Smooth muscle cell (in vitro differentiated cells): ENCODE data around the gene ZNF600. TPM values are rescaled to one million over a fixed set of nuclear protein-coding genes. Genes with fewer than 3 reads are reported as not detected.
"Not testable (repeated sequence)": the region's sequence is repeated elsewhere in the genome, so short reads cannot be mapped to it uniquely, and the experiment has no call there.

Experiments
- DNase-seq: peaks from one replicate; lab custom pipeline; 2025; ENCODE audit not compliant: unreplicated experiment; lab: John Stamatoyannopoulos, UW
- H2AFZ ChIP-seq: fragments of 200-600 bp; sonication (generic); 2 replicates; pipeline ENCODE4 v1.6.0; 2016; ENCODE audit warnings: antibody characterized with exemption, low read depth, mild to moderate bottlenecking
- H3F3A ChIP-seq: fragments of 200-600 bp; sonication (generic); 2 replicates; pipeline ENCODE4 v1.6.0; 2017; ENCODE audit warnings: antibody characterized with exemption, low read depth
- H3K27ac ChIP-seq: fragments of 200-600 bp; sonication (generic); 2 replicates; pipeline ENCODE4 v1.5.1; 2016; ENCODE audit warnings: low read depth, mild to moderate bottlenecking
- H3K27me3 ChIP-seq: fragments of 200-600 bp; sonication (generic); 2 replicates; pipeline ENCODE4 v1.6.1; 2016; ENCODE audit warnings: low read depth, mild to moderate bottlenecking
- H3K36me3 ChIP-seq: fragments of 200-600 bp; sonication (generic); 2 replicates; pipeline ENCODE4 v1.5.1; 2016; ENCODE audit warnings: low read depth
- H3K4me1 ChIP-seq: fragments of 200-600 bp; sonication (generic); 2 replicates; pipeline ENCODE4 v1.5.1; 2016; ENCODE audit warnings: low read depth
- H3K4me2 ChIP-seq: fragments of 200-600 bp; sonication (generic); 2 replicates; pipeline ENCODE4 v1.6.0; 2016; ENCODE audit warnings: mild to moderate bottlenecking
- H3K4me3 ChIP-seq: fragments of 200-600 bp; sonication (generic); 2 replicates; pipeline ENCODE4 v1.5.1; 2016; ENCODE audit warnings: mild to moderate bottlenecking
- H3K79me2 ChIP-seq: fragments of 200-600 bp; sonication (generic); 2 replicates; pipeline ENCODE4 v1.6.0; 2016; ENCODE audit warnings: low read depth, mild to moderate bottlenecking
- H3K9ac ChIP-seq: fragments of 200-600 bp; sonication (generic); 2 replicates; pipeline ENCODE4 v1.6.0; 2016; ENCODE audit warnings: low read depth
- H3K9me3 ChIP-seq: fragments of 200-600 bp; sonication (generic); replicated peaks from 2 replicates; pipeline ENCODE4 v1.5.1; 2016; ENCODE audit warnings: low read depth
- H4K20me1 ChIP-seq: fragments of 200-600 bp; sonication (generic); 2 replicates; pipeline ENCODE4 v1.6.0; 2016; ENCODE audit warnings: low read depth
- WGBS: methylation state at CpG from one replicate; pipeline ENCODE4 v1.1.7; 2016; ENCODE audit warnings: low lambda C conversion rate; 5-methylcytosine and 5-hydroxymethylcytosine counted together
- polyA plus RNA-seq: library from polyadenylated mRNA; unstranded; fragments of >200 nt; fragmentation: Nextera tagmentation; extraction: Ambion mirVana; gene quantifications from 2 replicates; pipeline ENCODE4 v1.2.1, GENCODE V29; 2016
- total RNA-seq: library from RNA; depleted of rRNA; stranded (reverse); fragments of >200 nt; gene quantifications from 2 replicates; pipeline ENCODE4 v1.2.3, GENCODE V29; 2014
- TF ChIP-seq, protein P1 (sequence below): fragments of 200-600 bp; sonication (generic); IDR thresholded peaks from 2 replicates; pipeline ENCODE4 v1.5.1; 2017; ENCODE audit warnings: borderline replicate concordance, mild to moderate bottlenecking, antibody characterized with exemption; ENCODE audit not compliant: insufficient read depth, poor library complexity, severe bottlenecking

Gene ZNF600
- total and polyA plus RNA-seq, 2 experiments from 2014 or later = 3.6 to 14.8 TPM

DNA sequence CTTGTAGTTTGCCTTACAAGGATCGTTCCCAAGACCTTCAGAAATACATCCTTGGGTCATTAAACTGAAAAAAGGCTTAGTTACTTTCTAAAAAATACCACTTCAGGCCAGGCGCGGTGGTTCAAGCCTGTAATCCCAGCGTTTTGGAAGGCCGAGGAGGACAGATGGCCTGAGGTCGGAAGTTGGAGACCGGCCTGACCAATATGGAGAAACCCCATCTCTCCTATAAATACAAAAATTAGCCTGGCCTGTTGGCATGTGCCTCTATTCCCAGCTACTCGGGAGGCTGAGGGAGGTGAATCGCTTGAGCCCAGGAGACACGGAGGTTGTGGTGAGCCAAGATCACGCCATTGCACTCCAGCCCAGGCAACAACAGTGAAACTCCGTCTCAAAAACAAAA lies 37.1 kb upstream of the ZNF600 start:
- H3K4me3 ChIP-seq = no peak overlapping the region

GRCh38 chr19:52821204-52821960 lies 34.8 kb upstream of the ZNF600 start, which contains the start of gene ZNF28:
Gene ZNF28, minus strand, starts transcription at chr19:52821633. Its CDS starts 3,675 bp downstream, at chr19:52817958.
- WGBS = 5% methylated on average over 28 of the region's 44 CpGs

More for the DNA sequence above, 37.1 kb upstream of the ZNF600 start:
- no peak for DNase-seq
- no peaks in the 10 kb centered on the region for H3K9me3 ChIP-seq
- no peaks in the 10 kb centered on the region for H3K27me3 ChIP-seq
- H3K36me3 ChIP-seq = no peaks in the 10 kb centered on the region
- no peak overlapping the region for H3K9ac ChIP-seq
- no peaks in the 10 kb centered on the region for H4K20me1 ChIP-seq
- peaks cover 3% of the 10 kb centered on the region for H3K4me1 ChIP-seq
- H3K4me2 ChIP-seq = no peak overlapping the region
- H2AFZ ChIP-seq = no peak overlapping the region
- no peaks in the 10 kb centered on the region for H3F3A ChIP-seq
- WGBS = 91% methylated on average over 12 of the region's 12 CpGs
- H3K79me2 ChIP-seq = peaks cover 7% of the 10 kb centered on the region
- TF ChIP-seq, protein P1, sequence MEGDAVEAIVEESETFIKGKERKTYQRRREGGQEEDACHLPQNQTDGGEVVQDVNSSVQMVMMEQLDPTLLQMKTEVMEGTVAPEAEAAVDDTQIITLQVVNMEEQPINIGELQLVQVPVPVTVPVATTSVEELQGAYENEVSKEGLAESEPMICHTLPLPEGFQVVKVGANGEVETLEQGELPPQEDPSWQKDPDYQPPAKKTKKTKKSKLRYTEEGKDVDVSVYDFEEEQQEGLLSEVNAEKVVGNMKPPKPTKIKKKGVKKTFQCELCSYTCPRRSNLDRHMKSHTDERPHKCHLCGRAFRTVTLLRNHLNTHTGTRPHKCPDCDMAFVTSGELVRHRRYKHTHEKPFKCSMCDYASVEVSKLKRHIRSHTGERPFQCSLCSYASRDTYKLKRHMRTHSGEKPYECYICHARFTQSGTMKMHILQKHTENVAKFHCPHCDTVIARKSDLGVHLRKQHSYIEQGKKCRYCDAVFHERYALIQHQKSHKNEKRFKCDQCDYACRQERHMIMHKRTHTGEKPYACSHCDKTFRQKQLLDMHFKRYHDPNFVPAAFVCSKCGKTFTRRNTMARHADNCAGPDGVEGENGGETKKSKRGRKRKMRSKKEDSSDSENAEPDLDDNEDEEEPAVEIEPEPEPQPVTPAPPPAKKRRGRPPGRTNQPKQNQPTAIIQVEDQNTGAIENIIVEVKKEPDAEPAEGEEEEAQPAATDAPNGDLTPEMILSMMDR = no peak
- H3K27ac ChIP-seq = no peak overlapping the region

DNA sequence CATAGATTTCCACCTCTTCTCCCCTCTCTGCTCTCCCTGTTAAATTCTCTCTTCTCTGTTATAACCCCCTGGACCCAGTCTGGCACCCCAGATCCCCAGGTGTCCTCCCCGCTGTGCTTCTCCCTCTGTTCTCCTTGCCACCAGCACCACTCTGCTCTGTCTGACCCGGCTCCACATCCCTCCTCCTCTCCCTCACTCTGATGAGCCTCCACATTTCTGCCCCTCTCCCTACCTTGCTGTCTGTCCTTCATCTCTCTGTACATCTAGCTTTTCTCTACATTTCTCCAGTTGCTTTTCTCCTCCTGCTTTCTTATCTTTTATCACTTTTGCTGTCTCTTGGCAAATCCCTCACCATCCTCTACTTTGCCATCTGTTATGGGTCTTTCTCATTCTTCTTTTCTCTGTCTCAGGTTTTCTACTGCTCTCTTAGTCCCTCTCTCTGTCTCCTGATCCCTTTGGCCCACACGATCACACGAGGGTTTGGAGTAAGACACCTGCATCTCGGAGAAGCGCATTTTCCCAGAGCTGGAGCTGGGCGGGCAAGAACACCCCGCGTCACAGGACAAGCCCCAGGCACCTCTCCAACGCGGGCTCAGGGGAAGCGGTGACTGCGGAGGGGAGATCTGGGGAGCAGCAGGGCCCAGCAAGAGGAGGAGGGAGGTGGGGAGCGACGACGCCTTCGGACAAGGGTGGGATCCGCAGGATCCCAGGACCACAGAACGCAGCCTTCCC lies 34.0 kb upstream of the ZNF600 start:
- not testable (repeated sequence) for H3K36me3 ChIP-seq, H3K27ac ChIP-seq, H4K20me1 ChIP-seq, H3F3A ChIP-seq, H3K4me1 ChIP-seq, H3K79me2 ChIP-seq, DNase-seq, H3K9me3 ChIP-seq, H3K27me3 ChIP-seq
- Histone ChIP-seq H3K4me3 (peak overlapping the region; percentile 84), H2AFZ (peak overlapping the region; percentile 79), H3K9ac (peak overlapping the region; percentile 76), H3K4me2 (peak overlapping the region; percentile 93)
- WGBS = 16% methylated on average over 18 of the region's 19 CpGs

More at GRCh38 chr19:52821204-52821960, 34.8 kb upstream of the ZNF600 start, which contains the start of gene ZNF28:
- Histone ChIP-seq H2AFZ (peak within 1 kb of the TSS; percentile 79), H3K4me3 (peak within 1 kb of the TSS; percentile 84), H3K4me2 (peak within 1 kb of the TSS; percentile 93), H3K9ac (peak within 1 kb of the TSS; percentile 76)
- not testable (repeated sequence) for H4K20me1 ChIP-seq, H3K27me3 ChIP-seq, H3K36me3 ChIP-seq, H3K9me3 ChIP-seq, H3F3A ChIP-seq, H3K4me1 ChIP-seq, H3K27ac ChIP-seq, H3K79me2 ChIP-seq
- peak; percentile 14 for DNase-seq

GRCh38 chr19:52809801-52810200 lies 23.2 kb upstream of the ZNF600 start:
- Histone ChIP-seq H3K79me2 (no peaks in the 10 kb centered on the region), H3K9me3 (peaks cover 10% of the 10 kb centered on the region), H3K4me1 (no peaks in the 10 kb centered on the region), H3K36me3 (peaks cover 29% of the 10 kb centered on the region), H3K27ac (no peak overlapping the region), H3F3A (no peaks in the 10 kb centered on the region), H3K27me3 (no peaks in the 10 kb centered on the region), H3K9ac (no peak overlapping the region), H3K4me2 (no peak overlapping the region), H3K4me3 (no peak overlapping the region), H2AFZ (no peak overlapping the region), H4K20me1 (no peaks in the 10 kb centered on the region)
- 95% methylated on average over 14 of the region's 32 CpGs for WGBS
- TF ChIP-seq, protein P1 = no peak
- DNase-seq = no peak

DNA sequence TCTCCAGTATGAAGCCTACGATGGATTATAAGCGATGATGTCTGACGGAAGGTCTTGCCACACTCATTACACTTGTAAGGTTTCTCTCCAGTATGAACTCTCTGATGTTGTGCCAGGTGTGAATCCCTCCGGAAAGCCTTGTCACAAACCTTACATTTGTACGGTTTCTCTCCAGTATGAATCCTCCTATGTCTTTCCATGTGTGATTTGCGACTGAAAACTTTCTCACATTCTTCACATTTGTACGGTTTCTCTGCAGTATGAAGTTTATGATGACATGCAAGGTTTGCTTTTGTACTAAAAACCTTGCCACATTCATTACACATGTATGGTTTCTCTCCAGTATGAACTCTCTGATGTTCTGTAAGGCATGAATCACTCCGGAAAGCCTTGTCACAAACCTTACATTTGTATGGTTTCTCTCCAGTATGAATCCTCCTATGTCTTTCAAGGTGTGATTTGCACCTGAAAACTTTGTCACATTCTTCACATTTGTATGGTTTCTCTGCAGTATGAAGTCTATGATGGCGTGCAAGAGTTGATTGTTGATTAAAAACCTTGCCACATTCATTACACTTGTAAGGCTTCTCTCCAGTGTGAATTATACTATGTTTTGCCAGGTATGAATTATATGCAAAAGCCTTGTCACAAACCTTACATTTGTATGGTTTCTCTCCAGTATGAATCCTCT lies 13.5 kb upstream of the ZNF600 start:
- Histone ChIP-seq H3K4me3 (peak overlapping the region; percentile 2), H3K36me3 (peaks cover 59% of the 10 kb centered on the region), H3K9me3 (peaks cover 68% of the 10 kb centered on the region)
- not testable (repeated sequence) for DNase-seq, H3K79me2 ChIP-seq, H3K9ac ChIP-seq, H2AFZ ChIP-seq, H3K27me3 ChIP-seq, H3K27ac ChIP-seq, H3F3A ChIP-seq, H3K4me1 ChIP-seq, H3K4me2 ChIP-seq, H4K20me1 ChIP-seq
- WGBS = 98% methylated on average over 9 of the region's 9 CpGs
